Testis (tissue), 3 donors: ENCODE results near the gene ATF7. TPM values are rescaled to one million over a fixed set of nuclear protein-coding genes. Genes with fewer than 3 reads are reported as not detected.
A peak's percentile ranks its signal among the peaks of the same experiment; 100 is the strongest.

ENCODE experiments used
- DNase-seq: peaks from one replicate; pipeline ENCODE4 v3.0.0-alpha.2; 2019
- H3K27ac ChIP-seq, 2 donors: fragments of 200-600 bp; sonication (generic); one replicate each; pipeline ENCODE4 v1.5.1; 2019
- H3K27me3 ChIP-seq: fragments of 200-600 bp; sonication (generic); one replicate; pipeline ENCODE4 v1.5.1; 2019
- H3K36me3 ChIP-seq: fragments of 200-600 bp; sonication (generic); one replicate; pipeline ENCODE4 v1.5.1; 2017; ENCODE audit warnings: low read depth; ENCODE audit errors: missing control alignments
- H3K4me1 ChIP-seq: fragments of 200-600 bp; sonication (generic); one replicate; pipeline ENCODE4 v1.5.1; 2019
- H3K4me3 ChIP-seq, 2 donors: fragments of 200-600 bp; sonication (generic); one replicate each; pipeline ENCODE4 v1.5.1; 2017 to 2019
- H3K9me3 ChIP-seq: fragments of 200-600 bp; sonication (generic); one replicate; pipeline ENCODE4 v1.5.1; 2017
- POLR2A ChIP-seq: fragments of 450-650 bp; IDR thresholded peaks from one replicate; pipeline ENCODE4 v1.6.1; 2017; ENCODE audit warnings: antibody characterized with exemption, mild to moderate bottlenecking, moderate library complexity
- WGBS, 2 donors: methylation state at CpG; one replicate each; pipeline ENCODE4 v1.1.5; 2018; 5-methylcytosine and 5-hydroxymethylcytosine counted together
- intact Hi-C: fragments of 100-400 bp; cut with DNase I; formaldehyde crosslinking; loops from one replicate; pipeline ENCODE4 v1.15.1; 2023; ENCODE audit warnings: low total_unique reads
- polyA plus RNA-seq: library from polyadenylated mRNA; stranded (reverse); fragments of 350-450 nt; fragmentation: Illumina TruSeq; extraction: RNeasy Lipid Tissue Mini Kit (QIAGEN cat#74804); gene quantifications from one replicate; pipeline ENCODE4 v1.2.3, GENCODE V29; 2014; ENCODE audit warnings: low read depth, low replicate concordance; ENCODE audit not compliant: insufficient read depth
- total RNA-seq, 2 donors: library from RNA; depleted of rRNA; stranded (reverse); fragments of >200 nt; gene quantifications; one replicate each; pipeline ENCODE4 v1.2.3, GENCODE V29; 2016
- TF ChIP-seq, protein P1 (sequence below), 3 experiments: fragments of 450-650 bp in 2 of 3; fragments of 200-600 bp in 1 of 3; sonication (generic) in 1 of 3; IDR thresholded peaks; one replicate each; pipeline ENCODE4 v1.5.1; 2016 to 2019; ENCODE audit warnings: antibody characterized with exemption in 3 of 3, mild to moderate bottlenecking in 2 of 3, moderate library complexity in 1 of 3

Gene ATF7
- total and polyA plus RNA-seq, 3 donors from 2014 or later, result 31.6 to 59.8 (median 55.1) TPM

DNA sequence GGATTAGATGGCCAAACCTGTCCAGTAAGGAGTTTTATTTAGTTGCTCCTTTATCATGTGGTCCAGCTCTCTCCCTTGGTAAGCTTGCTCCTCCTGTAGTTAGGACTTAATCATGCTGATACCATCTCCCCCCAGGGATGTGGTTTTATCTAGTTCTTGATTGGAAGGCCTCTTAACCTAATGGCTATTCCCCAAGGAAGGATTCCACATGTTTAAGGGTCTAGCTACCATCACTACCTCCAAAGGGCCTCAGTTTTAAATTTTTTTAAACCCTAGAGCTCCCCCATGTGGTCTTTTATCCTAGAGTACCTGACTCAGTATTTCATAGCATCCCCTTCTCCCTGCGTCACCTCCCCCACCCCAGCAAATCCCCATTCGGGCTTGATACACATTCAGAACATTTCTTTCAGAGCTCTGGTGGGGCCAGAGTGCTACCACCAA, 149.4 kb downstream of the ATF7 start:
- H3K9me3 ChIP-seq, result no peaks in the 10 kb centered on the region
- H3K4me1 ChIP-seq, result peaks cover 59% of the 10 kb centered on the region
- DNase-seq, result no peak
- peak overlapping the region in 1 of 2 donors; percentile 35 for H3K27ac ChIP-seq
- no peak for TF ChIP-seq POLR2A
- TF ChIP-seq, protein P1, sequence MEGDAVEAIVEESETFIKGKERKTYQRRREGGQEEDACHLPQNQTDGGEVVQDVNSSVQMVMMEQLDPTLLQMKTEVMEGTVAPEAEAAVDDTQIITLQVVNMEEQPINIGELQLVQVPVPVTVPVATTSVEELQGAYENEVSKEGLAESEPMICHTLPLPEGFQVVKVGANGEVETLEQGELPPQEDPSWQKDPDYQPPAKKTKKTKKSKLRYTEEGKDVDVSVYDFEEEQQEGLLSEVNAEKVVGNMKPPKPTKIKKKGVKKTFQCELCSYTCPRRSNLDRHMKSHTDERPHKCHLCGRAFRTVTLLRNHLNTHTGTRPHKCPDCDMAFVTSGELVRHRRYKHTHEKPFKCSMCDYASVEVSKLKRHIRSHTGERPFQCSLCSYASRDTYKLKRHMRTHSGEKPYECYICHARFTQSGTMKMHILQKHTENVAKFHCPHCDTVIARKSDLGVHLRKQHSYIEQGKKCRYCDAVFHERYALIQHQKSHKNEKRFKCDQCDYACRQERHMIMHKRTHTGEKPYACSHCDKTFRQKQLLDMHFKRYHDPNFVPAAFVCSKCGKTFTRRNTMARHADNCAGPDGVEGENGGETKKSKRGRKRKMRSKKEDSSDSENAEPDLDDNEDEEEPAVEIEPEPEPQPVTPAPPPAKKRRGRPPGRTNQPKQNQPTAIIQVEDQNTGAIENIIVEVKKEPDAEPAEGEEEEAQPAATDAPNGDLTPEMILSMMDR (IDR thresholded peaks at IDR 0.05), result peak in 1 of 3 experiments; percentile 6
- intact Hi-C loops, result no loop called here
- H3K4me3 ChIP-seq, result no peak overlapping the region
- WGBS, 2 donors, result 55 to 60% methylated on average over 2 of the region's 2 CpGs
- no peaks in the 10 kb centered on the region for H3K27me3 ChIP-seq
- no peaks in the 10 kb centered on the region for H3K36me3 ChIP-seq

GRCh38 chr12:53474819-53475218, 151.4 kb downstream of the ATF7 start:
- 35 to 47% methylated on average over 13 of the region's 13 CpGs for WGBS, 2 donors
- intact Hi-C loops, result no loop called here
- Histone ChIP-seq H3K36me3 (no peaks in the 10 kb centered on the region), H3K27me3 (no peaks in the 10 kb centered on the region), H3K27ac (peak overlapping the region; percentile 56 to 83), H3K4me3 (no peak overlapping the region), H3K4me1 (peaks cover 50% of the 10 kb centered on the region), H3K9me3 (no peaks in the 10 kb centered on the region)
- TF ChIP-seq POLR2A, result no peak
- TF ChIP-seq, protein P1 (IDR thresholded peaks at IDR 0.05), result no peak
- DNase-seq, result no peak

GRCh38 chr12:53474077-53474476, 152.1 kb downstream of the ATF7 start:
- Histone ChIP-seq H3K4me3 (no peak overlapping the region), H3K9me3 (no peaks in the 10 kb centered on the region), H3K36me3 (no peaks in the 10 kb centered on the region), H3K27ac (peak overlapping the region; percentile 56 to 83), H3K27me3 (no peaks in the 10 kb centered on the region), H3K4me1 (peaks cover 50% of the 10 kb centered on the region)
- TF ChIP-seq POLR2A, result no peak
- TF ChIP-seq, protein P1 (IDR thresholded peaks at IDR 0.05), result no peak
- intact Hi-C loops, result no loop called here
- no peak for DNase-seq
- WGBS, 2 donors, result 48 to 54% methylated on average over 2 of the region's 2 CpGs

- TF ChIP-seq, protein P1 (IDR thresholded peaks at IDR 0.05), result no peak
- no peak for TF ChIP-seq POLR2A
- DNase-seq, result no peak
- WGBS, 2 donors, result 78 to 83% methylated on average over 1 of the region's 1 CpG
- intact Hi-C loops, result no loop called here
- Histone ChIP-seq H3K4me3 (no peak overlapping the region), H3K4me1 (peaks cover 50% of the 10 kb centered on the region), H3K27ac (peak overlapping the region in 1 of 2 donors; percentile 60), H3K36me3 (no peaks in the 10 kb centered on the region), H3K27me3 (no peaks in the 10 kb centered on the region), H3K9me3 (no peaks in the 10 kb centered on the region)
Measured at GRCh38 chr12:53472056-53472582, 154.1 kb downstream of the ATF7 start.

DNA sequence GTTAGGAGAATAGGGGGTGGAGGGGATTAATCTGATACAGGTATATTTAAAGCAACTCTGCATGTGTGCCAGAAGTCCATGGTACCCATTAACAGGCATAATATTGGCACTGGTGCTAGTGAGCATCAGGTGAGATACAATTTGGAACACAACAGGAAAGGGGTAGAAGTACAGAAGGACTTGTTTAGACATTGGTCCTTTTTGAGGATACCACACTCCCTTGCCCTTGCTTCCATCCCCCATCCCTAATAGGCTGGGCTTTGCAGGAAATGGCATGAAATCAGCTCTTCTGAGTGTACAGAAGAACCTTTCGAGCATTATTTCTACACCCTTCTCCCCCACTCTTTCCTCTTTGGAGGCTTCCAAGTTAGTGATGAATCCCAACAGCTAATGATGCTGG, 157.9 kb downstream of the ATF7 start:
- TF ChIP-seq, protein P1 (IDR thresholded peaks at IDR 0.05), result no peak
- no peak for TF ChIP-seq POLR2A
- peaks cover 7% of the 10 kb centered on the region for H3K36me3 ChIP-seq
- no peak overlapping the region for H3K27ac ChIP-seq
- H3K27me3 ChIP-seq, result no peaks in the 10 kb centered on the region
- no peak for DNase-seq
- peaks cover 27% of the 10 kb centered on the region for H3K4me1 ChIP-seq
- 58 to 69% methylated on average over 1 of the region's 1 CpG for WGBS, 2 donors
- intact Hi-C loops, result no loop called here
- no peaks in the 10 kb centered on the region for H3K9me3 ChIP-seq
- H3K4me3 ChIP-seq, result no peak overlapping the region
